Measurements from ENCODE around the gene DSCAML1.

DSCAML1 gene

DNA sequence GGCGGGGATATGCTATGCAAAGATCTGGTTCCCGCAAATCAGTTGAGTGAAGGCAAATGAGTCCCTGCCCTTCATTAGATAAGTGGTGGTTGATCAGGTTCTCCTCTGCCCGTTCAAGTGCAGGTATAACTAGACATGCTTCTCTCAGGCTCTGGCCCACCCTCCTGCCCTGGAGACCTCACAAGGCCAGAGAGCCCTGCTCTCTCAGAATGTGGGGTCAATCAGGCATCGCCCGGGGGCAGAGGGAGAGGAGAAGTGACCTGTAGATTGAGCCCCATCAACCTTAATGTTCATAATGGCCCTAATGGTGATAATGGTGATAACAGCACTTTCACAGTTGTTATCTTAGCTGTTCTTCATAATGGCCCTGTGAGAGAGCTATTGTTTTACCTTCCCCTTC lies 224.3 kb downstream of the DSCAML1 start:
- no peak for DNase-seq

DNA sequence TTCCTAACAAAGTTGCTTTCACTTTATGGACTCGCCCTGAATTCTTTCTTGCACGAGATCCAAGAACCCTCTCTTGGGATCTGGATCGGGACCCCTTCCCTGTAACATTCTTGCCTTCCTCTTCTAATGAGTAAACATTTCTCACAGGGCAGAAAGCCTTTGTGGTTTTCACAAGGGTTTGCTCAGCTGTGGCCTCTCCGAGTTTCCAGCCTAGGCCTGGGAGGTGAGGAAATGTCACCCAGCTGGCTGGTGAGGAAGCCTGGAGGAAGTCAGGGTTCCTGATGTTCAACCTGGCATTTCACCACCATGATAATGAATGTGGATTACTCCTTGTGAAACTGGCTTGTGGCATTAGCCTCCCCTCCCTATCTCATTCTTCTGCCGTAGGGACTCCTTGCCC lies 224.9 kb downstream of the DSCAML1 start:
- no peak for DNase-seq

GRCh38 chr11:117570701-117571100 lies 226.3 kb downstream of the DSCAML1 start:
- no peak for DNase-seq

GRCh38 chr11:117569911-117570310 lies 227.1 kb downstream of the DSCAML1 start:
- DNase-seq: no peak

- no peak for DNase-seq
Observed at GRCh38 chr11:117565709-117566108, 231.3 kb downstream of the DSCAML1 start.

GRCh38 chr11:117564321-117564720 lies 232.7 kb downstream of the DSCAML1 start:
- no peak for DNase-seq

DNA sequence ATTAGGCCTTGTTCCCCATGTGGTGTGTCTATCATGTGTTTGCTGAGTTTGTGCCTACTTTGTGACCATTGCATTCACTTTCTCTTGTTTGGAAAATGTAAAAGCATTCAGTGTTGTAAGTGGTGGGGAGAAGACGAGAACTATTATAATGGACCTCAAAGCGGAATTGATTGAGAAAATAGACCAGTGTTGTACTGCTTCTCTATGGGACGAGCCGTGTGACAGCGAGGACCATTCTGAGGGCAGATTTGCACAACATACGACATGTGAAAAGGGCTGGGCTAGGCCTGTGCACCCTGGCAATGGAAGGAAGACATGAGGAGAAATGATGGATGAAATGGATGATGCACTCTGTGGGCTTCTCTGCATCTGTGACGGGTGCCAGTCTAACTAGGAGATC lies 233.5 kb downstream of the DSCAML1 start:
- DNase-seq: no peak

DNA sequence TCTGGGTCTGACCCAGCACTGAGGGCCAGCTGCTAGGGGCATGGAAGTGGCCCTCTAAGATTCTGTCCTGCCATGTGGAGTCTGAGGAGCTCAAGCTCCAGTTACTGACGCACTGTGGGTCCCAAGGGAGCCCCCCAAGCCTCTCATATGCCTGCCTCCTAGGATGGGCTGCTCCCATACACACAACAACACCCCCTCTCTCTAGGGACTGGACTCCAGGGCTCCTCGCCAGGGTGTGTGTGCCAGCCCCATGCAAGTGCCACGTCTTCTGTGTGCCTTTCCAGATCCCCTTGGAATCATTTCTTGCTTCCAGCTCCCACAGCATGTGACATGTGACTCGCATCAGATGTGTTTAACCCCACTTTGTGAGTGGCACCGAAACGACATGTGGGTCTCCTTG lies 234.9 kb downstream of the DSCAML1 start:
- DNase-seq: no peak

GRCh38 chr11:117560780-117561530 lies 236.1 kb downstream of the DSCAML1 start:
- no peak for DNase-seq

DNA sequence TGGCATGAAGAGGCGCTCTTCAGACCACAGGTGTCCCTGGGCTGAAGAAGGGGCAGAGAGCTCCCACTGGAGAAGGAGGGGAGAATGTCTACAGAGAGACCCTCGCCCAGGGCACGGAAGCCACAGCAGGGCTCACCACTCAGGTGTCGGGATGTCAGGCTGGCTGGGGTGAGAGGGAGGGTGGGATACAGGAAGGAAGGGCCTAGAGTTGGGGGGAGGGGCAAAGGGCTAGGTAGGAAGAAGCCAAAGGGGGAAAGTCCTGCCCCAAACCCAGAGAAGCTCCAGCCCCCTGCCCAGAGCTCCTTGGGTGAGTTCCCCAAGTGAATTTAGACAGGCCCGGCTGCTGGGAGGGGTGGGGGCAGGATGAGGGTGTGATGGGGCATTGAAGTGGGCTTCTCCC lies 237.3 kb downstream of the DSCAML1 start:
- no peak for DNase-seq

DNA sequence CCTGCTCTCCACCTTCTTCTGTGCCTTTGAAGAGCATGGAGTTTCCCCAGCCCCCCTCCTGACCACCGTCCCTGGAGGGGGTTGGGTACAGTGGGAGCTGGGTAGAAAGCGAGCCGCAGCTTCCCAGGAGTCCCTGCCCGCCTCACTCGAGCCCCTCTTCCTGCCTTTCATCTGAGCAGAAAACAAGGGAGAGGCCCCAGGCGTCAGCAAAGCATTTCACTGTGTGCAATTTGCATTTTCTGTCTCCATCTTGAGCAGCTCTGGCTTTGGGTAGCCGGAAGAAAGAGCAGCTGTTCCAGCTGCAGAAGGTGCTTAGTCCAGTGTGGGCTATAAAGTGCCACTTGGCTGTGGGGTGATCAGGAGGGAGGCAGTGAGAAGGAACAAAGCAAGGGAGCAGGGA lies 239.7 kb downstream of the DSCAML1 start:
- no peak for DNase-seq

DNA sequence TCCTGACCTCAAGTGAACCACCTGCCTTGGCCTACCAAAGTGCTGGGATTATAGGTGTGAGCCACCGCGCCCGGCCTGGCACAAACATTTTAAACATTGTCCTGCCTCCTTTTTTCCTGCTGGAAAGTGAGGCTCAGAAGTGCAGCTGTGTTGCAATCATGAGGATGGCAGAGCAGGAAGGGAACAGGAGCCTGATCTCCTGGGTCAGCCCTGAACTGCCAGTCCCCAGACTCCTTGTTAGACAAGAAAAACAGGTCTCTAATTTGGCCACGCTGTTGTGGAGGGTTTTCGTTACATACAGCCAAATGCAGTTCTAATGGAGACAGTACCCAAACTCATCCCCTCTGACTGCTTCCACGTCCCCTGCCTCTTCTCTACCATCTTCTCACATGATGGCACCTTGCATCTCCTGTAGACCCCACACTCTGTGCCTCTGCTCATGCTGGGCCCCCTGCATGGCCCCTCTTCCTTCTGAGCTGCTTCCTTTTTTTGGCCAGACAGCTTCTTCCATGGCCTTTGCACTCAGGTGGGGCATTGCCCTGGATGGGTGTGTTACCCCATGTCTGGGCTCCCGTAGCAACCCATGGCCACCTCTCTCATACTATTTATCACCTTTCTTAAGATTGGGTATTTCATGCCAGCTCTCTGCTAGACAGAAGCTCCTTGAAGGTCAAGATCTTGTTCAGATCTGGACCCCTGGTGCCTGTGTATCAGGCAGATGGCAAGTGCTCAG lies 242.2 kb downstream of the DSCAML1 start:
- no peak for DNase-seq

DNA sequence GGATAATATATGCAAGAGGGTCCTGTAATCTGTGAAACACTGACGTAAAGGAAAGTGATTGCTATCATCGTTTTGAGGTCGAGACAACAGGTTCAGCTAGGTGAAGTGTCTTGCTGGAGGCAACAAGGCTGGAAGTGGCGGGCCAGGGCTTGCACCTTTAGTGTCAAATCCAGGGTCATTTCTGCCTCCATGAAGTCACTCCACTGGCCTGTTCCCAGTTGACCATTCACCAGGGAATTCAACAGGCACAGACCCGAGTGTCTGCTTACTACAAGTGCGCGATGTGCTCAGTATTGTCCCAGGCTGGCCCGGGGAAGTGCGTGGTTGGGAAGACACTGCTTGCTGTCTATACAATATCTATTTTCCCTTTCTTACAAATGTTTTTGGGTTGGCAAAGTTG lies 244.4 kb downstream of the DSCAML1 start:
- DNase-seq: no peak

DNA sequence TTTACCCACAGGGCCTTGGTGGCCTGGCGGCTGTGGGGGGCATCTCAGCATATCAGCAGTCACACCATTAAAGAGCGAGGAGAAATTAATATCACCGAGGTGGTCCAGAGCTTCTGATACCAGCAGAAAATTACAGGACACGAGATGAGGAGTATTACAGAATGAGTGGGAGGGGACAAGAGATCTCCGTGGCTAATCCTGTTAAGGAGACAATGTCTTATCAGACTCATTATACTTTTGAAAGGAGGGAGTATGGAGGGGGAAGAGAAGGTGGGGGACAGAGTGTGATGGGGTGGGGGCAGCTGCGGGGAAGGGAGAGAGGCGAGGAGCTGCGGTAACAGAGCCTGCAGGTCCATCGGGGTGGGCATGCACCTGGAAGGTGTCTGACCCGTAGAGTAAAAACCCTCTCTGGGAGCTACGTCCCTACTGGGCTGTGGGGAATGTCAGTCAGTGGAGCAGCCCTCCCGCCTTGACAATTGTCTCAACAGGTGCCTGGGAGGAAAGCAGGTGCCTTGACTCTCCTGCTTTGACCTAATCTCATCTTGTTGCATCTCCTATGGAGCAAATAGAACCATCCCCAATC lies 245.2 kb downstream of the DSCAML1 start:
- no peak for DNase-seq

DNA sequence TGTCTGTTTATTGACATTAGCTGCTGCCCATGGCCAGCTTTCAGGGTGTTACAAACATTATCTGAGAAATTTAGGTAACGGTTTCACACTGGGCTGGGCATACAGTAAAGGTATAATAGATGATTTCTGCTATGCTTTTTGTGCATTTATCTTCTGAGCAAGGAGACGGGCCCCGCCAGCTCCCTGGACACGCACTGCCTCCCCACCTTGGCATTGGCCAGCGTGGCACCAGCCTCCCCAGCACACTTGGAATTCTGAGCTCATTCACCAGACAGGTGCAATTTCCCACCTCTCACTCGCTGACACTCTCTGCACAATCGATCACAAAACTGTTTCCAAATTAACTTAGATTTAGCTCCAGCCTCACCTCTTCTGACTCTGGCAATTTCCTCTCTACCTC lies 246.6 kb downstream of the DSCAML1 start:
- DNase-seq: no peak

DNA sequence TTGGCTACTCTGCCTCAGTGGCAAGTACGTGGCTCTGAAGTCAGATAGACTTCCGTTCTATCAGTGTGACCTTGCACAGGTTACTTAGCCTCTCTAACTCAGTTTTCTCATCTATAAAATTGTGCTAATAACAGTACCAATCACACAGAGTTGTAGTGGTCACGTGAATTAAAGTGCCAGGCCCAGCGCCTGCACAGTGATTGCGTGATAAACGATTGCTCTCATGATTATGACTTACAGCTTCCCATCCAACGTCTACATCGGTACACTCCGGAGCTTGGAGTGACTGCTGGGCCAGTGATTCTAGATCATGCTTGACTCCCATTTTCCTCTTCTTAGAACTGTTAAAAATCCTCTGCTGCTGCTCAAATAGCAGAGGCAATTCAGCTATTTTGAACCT lies 247.6 kb downstream of the DSCAML1 start:
- no peak for DNase-seq

GRCh38 chr11:117548876-117549275 lies 248.1 kb downstream of the DSCAML1 start:
- DNase-seq: no peak

- no peak for DNase-seq
Observed at GRCh38 chr11:117547946-117548345, 249.1 kb downstream of the DSCAML1 start.

- no peak for DNase-seq
Observed at GRCh38 chr11:117547195-117547850, 249.7 kb downstream of the DSCAML1 start.

GRCh38 chr11:117546431-117547194 lies 250.4 kb downstream of the DSCAML1 start:
- DNase-seq: no peak

- no peak for DNase-seq
Observed at GRCh38 chr11:117545706-117546105, 251.3 kb downstream of the DSCAML1 start.

- no peak for DNase-seq
Observed at GRCh38 chr11:117544130-117544800, 252.8 kb downstream of the DSCAML1 start.

Data from stimulated activated CD8-positive, alpha-beta memory T cell treated with anti-CD3 and anti-CD28 coated beads, Interleukin-4, amount 100 ng/mL, for 48 hours (primary cell).